NCI-H226 (cell line): ENCODE data around the gene CD244.

Experiments used
- DNase-seq: peaks from one replicate; pipeline ENCODE4 v3.0.0-alpha.2; 2015

Gene CD244

DNA sequence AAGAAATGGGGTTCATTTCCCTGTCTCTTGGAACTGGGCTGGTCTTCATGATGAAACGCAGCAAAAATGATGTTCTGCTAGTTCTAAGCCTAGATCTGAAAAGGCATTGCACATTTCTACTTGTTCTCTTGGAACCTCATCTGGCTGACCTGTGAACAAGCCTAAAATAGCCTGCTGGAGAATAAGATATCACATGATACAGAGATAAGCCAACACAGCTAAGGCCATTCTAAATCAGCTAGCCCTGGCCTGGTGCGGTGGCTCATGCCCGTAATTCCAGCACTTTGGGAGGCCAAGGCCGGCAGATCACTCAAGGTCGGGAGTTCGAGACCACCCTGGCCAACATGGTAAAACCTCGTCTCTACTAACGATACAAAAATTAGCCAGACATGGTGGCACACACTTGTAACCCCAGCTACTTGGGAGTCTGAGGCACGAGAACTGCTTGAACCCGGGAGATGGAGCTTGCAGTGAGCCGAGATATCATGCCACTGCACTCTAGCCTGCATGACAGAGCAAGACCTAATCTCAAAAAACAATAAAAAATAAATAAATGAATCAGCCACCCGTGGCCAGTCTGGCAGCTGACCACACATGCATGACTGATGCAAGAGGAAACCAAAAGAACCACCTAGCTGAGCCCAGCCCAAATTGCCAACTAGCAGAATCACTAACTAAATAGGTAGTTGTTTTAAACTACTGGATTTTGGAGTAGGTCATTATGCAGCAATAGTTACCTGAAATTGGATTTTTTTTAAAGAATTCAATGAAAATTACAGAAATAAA is 18.0 kb downstream of the CD244 start:
- peak; percentile 71 for DNase-seq

DNA sequence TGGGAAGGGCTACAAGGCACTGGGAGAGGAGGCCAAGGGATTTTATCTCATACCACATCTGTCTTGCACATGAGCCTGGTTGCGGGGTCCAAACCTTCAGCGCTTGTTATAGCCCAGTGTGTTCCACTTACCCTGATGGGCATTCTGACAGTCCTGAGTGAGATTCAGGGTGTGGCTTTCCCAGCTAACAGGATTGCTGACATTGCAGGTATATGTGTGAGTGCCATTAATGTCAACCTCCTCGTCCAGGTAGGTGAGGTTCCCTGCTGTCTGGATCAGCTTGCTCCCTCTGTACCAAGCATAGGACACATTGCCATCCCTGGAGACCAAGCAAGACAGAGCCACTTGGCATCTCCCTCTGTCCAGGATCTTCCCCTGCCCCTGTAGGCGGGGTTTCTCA is 21.6 kb downstream of the CD244 start:
- no peak for DNase-seq

- DNase-seq = no peak
These were observed 22.9 kb downstream of the CD244 start for GRCh38 chr1:160839746-160840145.

- no peak for DNase-seq
These were observed 23.8 kb downstream of the CD244 start for GRCh38 chr1:160838888-160839287.

GRCh38 chr1:160837558-160838205 is 25.0 kb downstream of the CD244 start:
- DNase-seq = no peak

- DNase-seq = no peak
These were observed 25.6 kb downstream of the CD244 start for GRCh38 chr1:160836981-160837557.

- DNase-seq = no peak
These were observed 26.1 kb downstream of the CD244 start for GRCh38 chr1:160836561-160836960.

DNA sequence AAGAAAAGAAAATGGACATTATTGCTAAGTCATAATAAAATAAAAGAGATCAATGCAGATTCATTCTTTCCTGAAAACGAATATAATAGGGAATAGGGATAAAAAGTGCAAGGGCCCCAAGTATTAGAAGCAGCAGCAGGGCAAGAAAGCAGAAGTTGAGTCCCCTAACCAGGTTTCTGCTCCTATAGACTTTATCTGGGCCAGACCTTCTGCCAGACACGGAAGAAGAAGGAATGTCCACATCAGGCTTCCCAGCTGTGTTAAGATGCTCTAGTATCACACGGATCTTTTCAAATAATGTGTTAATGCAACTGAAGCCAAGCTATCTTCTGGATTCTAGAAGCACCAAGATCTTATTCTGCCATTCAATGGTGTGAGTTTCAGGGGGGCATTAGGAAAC is 26.9 kb downstream of the CD244 start:
- DNase-seq = no peak

DNA sequence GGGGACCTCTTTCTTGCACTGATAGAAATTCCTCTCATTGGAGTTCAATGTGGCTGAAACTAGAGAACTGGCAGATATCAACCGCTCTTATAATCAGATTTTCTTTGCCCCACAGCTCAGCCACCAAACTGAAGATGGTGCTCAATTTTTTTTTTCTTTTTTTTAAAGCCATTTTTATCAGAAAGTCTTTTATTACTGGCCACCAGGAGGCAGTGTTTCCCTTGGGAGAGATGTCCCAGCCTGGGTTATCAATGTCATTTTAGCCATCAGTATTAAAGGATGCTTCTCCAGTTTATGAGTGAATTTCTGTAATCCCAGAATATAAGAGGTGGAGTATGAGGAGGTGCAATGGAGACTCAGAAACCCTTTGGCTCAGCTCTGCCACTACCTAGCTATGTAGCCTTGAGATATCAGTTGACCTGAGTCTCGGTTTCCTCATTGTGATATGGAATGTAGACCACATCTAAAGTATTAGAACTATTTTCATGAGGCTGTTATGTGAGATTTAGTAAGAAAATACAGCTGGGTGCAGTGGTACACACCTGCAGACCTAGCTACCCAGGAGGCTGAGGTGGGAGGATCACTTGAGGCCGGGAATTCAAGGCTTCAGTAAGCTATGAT is 27.6 kb downstream of the CD244 start:
- DNase-seq = peak; percentile 28

DNA sequence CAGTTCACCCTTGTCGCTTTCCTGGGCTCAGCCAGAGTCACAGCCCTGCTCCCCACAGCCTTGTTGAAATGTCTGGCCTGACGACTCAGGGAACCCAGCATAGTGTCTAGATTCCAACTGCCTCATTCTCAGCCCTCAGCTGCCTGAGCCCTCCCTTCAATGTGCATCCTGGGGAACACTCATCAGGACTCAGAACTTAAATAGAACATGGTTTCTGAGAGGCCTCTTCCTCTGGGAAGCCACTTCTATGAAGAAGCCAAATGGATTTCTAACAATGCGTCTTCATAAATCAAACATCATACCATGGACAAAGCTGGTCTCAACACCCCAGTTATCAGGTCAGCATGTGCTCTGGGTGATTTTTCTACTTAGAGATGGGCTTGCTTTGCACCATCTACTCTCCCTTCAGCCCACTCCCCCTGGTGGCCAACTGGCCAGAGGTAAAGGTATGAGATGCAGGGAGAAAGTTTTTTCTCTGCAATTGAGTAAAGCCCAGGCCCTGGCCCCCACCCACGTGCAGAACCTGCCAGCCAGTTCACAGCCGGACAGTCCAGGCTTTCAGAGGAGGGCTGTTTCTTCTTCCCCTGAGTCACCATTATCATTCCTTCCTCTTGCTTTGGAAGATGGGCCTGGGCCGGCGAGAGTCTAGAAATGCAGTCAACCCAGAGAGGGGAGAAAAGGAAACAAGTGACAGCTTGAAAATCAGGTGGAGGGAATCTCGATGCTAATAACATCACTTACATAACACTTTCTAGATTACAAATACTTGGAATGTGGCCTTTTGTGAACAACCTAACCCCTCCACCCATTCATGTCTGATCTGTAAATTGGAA is 32.1 kb downstream of the CD244 start:
- DNase-seq = peak; percentile 61

GRCh38 chr1:160829766-160830165 is 32.9 kb downstream of the CD244 start:
- no peak for DNase-seq

- peak; percentile 64 for DNase-seq
These were observed 35.3 kb downstream of the CD244 start for GRCh38 chr1:160827418-160827817.

DNA sequence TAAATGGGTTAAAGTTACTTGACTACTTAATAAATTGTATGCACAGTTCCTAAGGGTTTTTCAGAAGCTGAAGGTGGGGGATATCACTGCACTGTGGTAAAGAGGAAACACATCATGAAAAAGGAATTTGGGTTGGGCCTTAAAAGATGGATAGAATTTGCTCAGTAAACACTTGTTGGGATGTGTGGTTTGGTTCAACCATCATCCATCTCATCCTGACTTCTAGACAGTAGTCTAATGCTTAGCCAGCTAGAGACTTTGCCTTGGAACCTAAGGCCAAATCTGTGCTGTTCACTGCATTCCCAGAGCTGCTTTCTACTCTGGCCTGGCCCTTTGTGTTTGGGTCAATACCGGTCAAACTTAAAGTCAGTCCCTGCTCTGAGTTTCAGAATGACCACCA is 36.1 kb downstream of the CD244 start:
- peak; percentile 91 for DNase-seq

- DNase-seq = no peak
These were observed 39.4 kb downstream of the CD244 start for GRCh38 chr1:160823296-160823695.

DNA sequence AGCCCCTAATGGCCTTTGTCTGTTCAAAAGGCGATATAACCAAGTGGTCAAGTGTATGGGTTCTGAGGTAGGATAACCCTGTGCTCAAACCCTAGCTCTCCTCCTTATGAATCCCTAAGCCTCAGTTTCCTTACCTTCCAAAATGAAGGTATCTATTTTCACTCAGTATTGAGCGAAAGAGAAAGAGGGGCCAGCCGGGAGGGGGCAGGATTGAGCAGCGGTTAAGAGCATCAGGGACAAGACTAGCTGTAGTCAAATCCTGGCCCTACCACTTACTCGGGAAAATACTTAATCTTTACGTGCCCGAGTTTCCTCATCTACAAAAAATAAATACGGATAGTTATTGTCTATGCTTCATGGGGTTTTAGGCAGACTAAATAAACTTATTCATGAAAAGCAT is 41.1 kb downstream of the CD244 start:
- no peak for DNase-seq

- DNase-seq = no peak
These were observed 43.5 kb downstream of the CD244 start for GRCh38 chr1:160819186-160819585.

- DNase-seq = no peak
These were observed 44.3 kb downstream of the CD244 start for GRCh38 chr1:160818207-160818937.

DNA sequence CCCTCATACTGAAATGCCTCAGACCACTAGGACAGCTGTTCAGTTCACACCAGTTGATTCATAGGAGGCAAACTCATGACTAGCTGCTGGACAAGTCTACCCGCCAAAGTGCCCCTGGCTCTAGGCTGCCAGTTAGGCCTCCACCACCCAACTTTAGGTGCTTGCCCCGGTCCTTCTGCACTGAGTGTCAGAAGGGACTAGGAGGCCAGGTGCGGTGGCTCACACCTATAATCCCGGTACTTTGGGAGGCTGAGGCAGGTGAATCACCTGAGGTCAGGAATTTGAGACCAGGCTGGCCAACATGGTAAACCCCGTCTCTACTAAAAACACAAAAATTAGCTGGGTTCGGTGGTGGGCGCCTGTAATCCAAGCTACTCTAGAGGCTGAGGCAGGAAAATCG is 47.8 kb downstream of the CD244 start:
- DNase-seq = no peak

DNA sequence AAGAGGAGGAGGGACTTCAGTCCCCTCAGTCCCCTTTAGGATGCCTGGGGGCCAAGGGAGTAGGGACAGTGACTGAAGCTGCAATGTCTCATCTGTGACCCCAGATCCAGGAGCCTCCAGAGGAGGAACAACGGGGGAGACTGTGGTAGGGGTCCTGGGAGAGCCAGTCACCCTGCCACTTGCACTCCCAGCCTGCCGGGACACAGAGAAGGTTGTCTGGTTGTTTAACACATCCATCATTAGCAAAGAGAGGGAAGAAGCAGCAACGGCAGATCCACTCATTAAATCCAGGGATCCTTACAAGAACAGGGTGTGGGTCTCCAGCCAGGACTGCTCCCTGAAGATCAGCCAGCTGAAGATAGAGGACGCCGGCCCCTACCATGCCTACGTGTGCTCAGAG is 48.4 kb downstream of the CD244 start:
- DNase-seq = no peak

DNA sequence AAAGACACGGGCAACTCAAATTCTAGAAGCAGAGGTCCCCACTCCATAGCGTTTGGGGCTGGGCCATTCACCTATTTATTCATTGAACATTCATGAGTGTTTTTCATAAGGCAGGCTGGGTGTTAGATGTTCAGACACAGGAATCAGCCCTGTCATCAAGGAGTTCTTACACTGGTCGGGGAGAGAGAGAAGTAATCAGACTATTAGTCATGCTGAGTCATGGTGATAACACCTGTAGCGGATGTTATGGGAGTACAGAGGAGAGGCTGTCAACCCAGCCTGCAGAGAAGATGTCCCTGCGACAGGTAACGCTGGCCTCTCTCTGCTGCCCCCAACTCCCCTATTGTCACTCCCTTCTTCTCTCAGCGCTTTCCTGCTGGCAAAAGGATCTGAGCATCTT is 49.5 kb downstream of the CD244 start:
- DNase-seq = peak; percentile 77

DNA sequence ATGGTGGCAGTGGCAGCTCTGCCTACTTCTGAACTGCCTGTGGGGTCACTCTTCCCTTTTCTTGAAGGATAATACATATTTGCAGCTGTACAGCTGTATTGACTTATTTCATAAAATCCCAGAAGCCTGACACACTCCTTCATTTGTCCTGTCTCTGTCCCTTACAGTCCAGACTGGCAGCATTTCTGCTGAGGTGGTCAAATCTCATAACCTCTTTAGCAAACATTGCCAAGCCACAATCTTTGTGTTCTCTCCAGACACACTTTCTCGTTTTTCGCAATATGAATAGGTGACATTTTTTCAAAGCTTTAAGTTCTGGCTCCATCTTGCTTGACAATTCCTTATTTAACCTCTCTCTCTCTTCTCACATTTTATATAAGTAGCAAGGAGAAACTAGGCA is 51.5 kb downstream of the CD244 start:
- DNase-seq = no peak

DNA sequence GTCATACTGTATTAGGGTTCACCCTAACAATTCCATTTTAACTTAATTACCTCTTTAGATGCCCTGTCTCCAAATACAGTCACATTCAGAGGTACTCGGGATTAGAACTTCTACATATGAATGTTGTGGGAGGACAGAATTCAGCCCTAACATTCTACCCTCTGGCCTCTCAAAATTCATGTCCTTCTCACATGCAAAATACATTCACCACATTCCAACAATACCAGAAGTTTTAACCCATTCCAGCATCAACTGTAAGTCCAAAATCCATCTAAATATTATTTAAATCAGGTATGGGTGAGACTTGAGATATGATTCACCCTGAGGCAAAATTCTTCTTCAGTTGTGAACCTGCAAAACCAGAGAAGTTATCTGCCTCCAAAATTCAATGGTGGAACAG is 52.2 kb downstream of the CD244 start:
- no peak for DNase-seq
